Memory B cell (primary cell): ENCODE measurements around the gene ERBB2.
"Not testable (repeated sequence)": the region's sequence is repeated elsewhere in the genome, so short reads cannot be mapped to it uniquely, and the experiment has no call there.

ENCODE experiments used
- ATAC-seq: fragments of 150-1000 bp; cut with Tn5 transposase; 2 replicates; pipeline ENCODE4 v1.10.0; 2021; ENCODE audit warnings: low read depth, mild to moderate bottlenecking, moderate library complexity
- DNase-seq, 2 donors: peaks; one replicate each; pipeline ENCODE4 v3.0.0; 2022; ENCODE audit warnings: low spot score in 2 of 2
- H3K27ac Mint-ChIP-seq: one replicate; pipeline ENCODE4 v1.8.0; 2022; ENCODE audit warnings: mild to moderate bottlenecking, moderate library complexity, mixed read lengths
- H3K27me3 Mint-ChIP-seq: one replicate; pipeline ENCODE4 v1.8.0; 2022; ENCODE audit warnings: mixed read lengths
- H3K36me3 Mint-ChIP-seq: one replicate; pipeline ENCODE4 v1.8.0; 2022; ENCODE audit warnings: mild to moderate bottlenecking, mixed read lengths
- H3K4me1 Mint-ChIP-seq: one replicate; pipeline ENCODE4 v1.8.0; 2022; ENCODE audit warnings: mixed read lengths
- H3K4me3 Mint-ChIP-seq: one replicate; pipeline ENCODE4 v1.8.0; 2022; ENCODE audit warnings: mild to moderate bottlenecking, moderate library complexity, mixed read lengths
- H3K9me3 Mint-ChIP-seq: one replicate; pipeline ENCODE4 v1.8.0; 2022; ENCODE audit warnings: mixed read lengths

Gene ERBB2

GRCh38 chr17:39709998-39710964, 10.4 kb downstream of the ERBB2 start:
- no peaks in the 10 kb centered on the region for H3K9me3 Mint-ChIP-seq
- ATAC-seq (no peak), DNase-seq (no peak)
- no peak overlapping the region for H3K4me3 Mint-ChIP-seq
- H3K36me3 Mint-ChIP-seq: peaks cover under 1% of the 10 kb centered on the region
- H3K27ac Mint-ChIP-seq: no peak overlapping the region
- H3K4me1 Mint-ChIP-seq: peaks cover 9% of the 10 kb centered on the region
- H3K27me3 Mint-ChIP-seq: peaks cover 2% of the 10 kb centered on the region

- not testable (repeated sequence) for ATAC-seq
Measured at GRCh38 chr17:39711071-39711470, 11.2 kb downstream of the ERBB2 start.

GRCh38 chr17:39711851-39712250, 12.0 kb downstream of the ERBB2 start:
- Mint-ChIP-seq H3K4me3 (no peak overlapping the region), H3K27ac (no peak overlapping the region), H3K4me1 (peaks cover 9% of the 10 kb centered on the region), H3K27me3 (peaks cover 2% of the 10 kb centered on the region), H3K36me3 (peaks cover 2% of the 10 kb centered on the region), H3K9me3 (no peaks in the 10 kb centered on the region)
- ATAC-seq (no peak), DNase-seq (no peak)

More at GRCh38 chr17:39711071-39711470, 11.2 kb downstream of the ERBB2 start:
- not testable (repeated sequence) for H3K36me3 Mint-ChIP-seq, H3K27ac Mint-ChIP-seq, H3K4me3 Mint-ChIP-seq, H3K9me3 Mint-ChIP-seq, DNase-seq, H3K4me1 Mint-ChIP-seq, H3K27me3 Mint-ChIP-seq

GRCh38 chr17:39714234-39714633, 14.4 kb downstream of the ERBB2 start:
- H3K4me1 Mint-ChIP-seq: peaks cover 5% of the 10 kb centered on the region
- peaks cover 2% of the 10 kb centered on the region for H3K36me3 Mint-ChIP-seq
- no peak overlapping the region for H3K27ac Mint-ChIP-seq
- DNase-seq: no peak
- peaks cover 2% of the 10 kb centered on the region for H3K27me3 Mint-ChIP-seq
- no peaks in the 10 kb centered on the region for H3K9me3 Mint-ChIP-seq
- ATAC-seq: no peak
- H3K4me3 Mint-ChIP-seq: no peak overlapping the region

- Mint-ChIP-seq H3K9me3 (no peaks in the 10 kb centered on the region), H3K36me3 (peaks cover 2% of the 10 kb centered on the region), H3K4me1 (no peaks in the 10 kb centered on the region), H3K27ac (no peak overlapping the region), H3K27me3 (peaks cover 2% of the 10 kb centered on the region), H3K4me3 (no peak overlapping the region)
- DNase-seq (no peak), ATAC-seq (no peak)
Measured at GRCh38 chr17:39715375-39716072, 15.7 kb downstream of the ERBB2 start.

GRCh38 chr17:39716073-39716818, 16.4 kb downstream of the ERBB2 start:
- H3K4me1 Mint-ChIP-seq: no peaks in the 10 kb centered on the region
- no peak overlapping the region for H3K27ac Mint-ChIP-seq
- peaks cover 2% of the 10 kb centered on the region for H3K36me3 Mint-ChIP-seq
- ATAC-seq (no peak), DNase-seq (no peak)
- no peak overlapping the region for H3K4me3 Mint-ChIP-seq
- peaks cover 2% of the 10 kb centered on the region for H3K27me3 Mint-ChIP-seq
- H3K9me3 Mint-ChIP-seq: no peaks in the 10 kb centered on the region

GRCh38 chr17:39716879-39717536, 17.1 kb downstream of the ERBB2 start:
- H3K4me3 Mint-ChIP-seq: no peak overlapping the region
- no peaks in the 10 kb centered on the region for H3K4me1 Mint-ChIP-seq
- peaks cover 2% of the 10 kb centered on the region for H3K36me3 Mint-ChIP-seq
- no peaks in the 10 kb centered on the region for H3K9me3 Mint-ChIP-seq
- DNase-seq (no peak), ATAC-seq (no peak)
- peaks cover 2% of the 10 kb centered on the region for H3K27me3 Mint-ChIP-seq
- H3K27ac Mint-ChIP-seq: no peak overlapping the region

- H3K27ac Mint-ChIP-seq: no peak overlapping the region
- H3K36me3 Mint-ChIP-seq: peaks cover 2% of the 10 kb centered on the region
- H3K4me1 Mint-ChIP-seq: no peaks in the 10 kb centered on the region
- no peaks in the 10 kb centered on the region for H3K9me3 Mint-ChIP-seq
- H3K4me3 Mint-ChIP-seq: no peak overlapping the region
- peaks cover 2% of the 10 kb centered on the region for H3K27me3 Mint-ChIP-seq
- DNase-seq (no peak), ATAC-seq (no peak)
Measured at GRCh38 chr17:39717660-39718059, 17.8 kb downstream of the ERBB2 start.

- DNase-seq (no peak), ATAC-seq (no peak)
- no peaks in the 10 kb centered on the region for H3K4me1 Mint-ChIP-seq
- peaks cover 5% of the 10 kb centered on the region for H3K36me3 Mint-ChIP-seq
- no peaks in the 10 kb centered on the region for H3K9me3 Mint-ChIP-seq
- no peak overlapping the region for H3K27ac Mint-ChIP-seq
- H3K4me3 Mint-ChIP-seq: no peak overlapping the region
- no peaks in the 10 kb centered on the region for H3K27me3 Mint-ChIP-seq
Measured at GRCh38 chr17:39719563-39720355, 19.9 kb downstream of the ERBB2 start.

GRCh38 chr17:39722104-39722503, 22.2 kb downstream of the ERBB2 start:
- no peaks in the 10 kb centered on the region for H3K27me3 Mint-ChIP-seq
- H3K36me3 Mint-ChIP-seq: peaks cover 12% of the 10 kb centered on the region
- no peak overlapping the region for H3K27ac Mint-ChIP-seq
- ATAC-seq: no peak
- no peak for DNase-seq
- H3K4me1 Mint-ChIP-seq: peaks cover 4% of the 10 kb centered on the region
- H3K9me3 Mint-ChIP-seq: no peaks in the 10 kb centered on the region
- no peak overlapping the region for H3K4me3 Mint-ChIP-seq

- no peak for DNase-seq
- no peaks in the 10 kb centered on the region for H3K27me3 Mint-ChIP-seq
- no peaks in the 10 kb centered on the region for H3K9me3 Mint-ChIP-seq
- no peak overlapping the region for H3K4me3 Mint-ChIP-seq
- peaks cover 4% of the 10 kb centered on the region for H3K4me1 Mint-ChIP-seq
- no peak overlapping the region for H3K27ac Mint-ChIP-seq
- peaks cover 17% of the 10 kb centered on the region for H3K36me3 Mint-ChIP-seq
- ATAC-seq: peak; percentile 45
Measured at GRCh38 chr17:39722965-39723848, 23.3 kb downstream of the ERBB2 start.

- DNase-seq (no peak), ATAC-seq (no peak)
- H3K36me3 Mint-ChIP-seq: peaks cover 21% of the 10 kb centered on the region
- H3K4me1 Mint-ChIP-seq: peaks cover 13% of the 10 kb centered on the region
- H3K4me3 Mint-ChIP-seq: no peak overlapping the region
- H3K27me3 Mint-ChIP-seq: no peaks in the 10 kb centered on the region
- no peaks in the 10 kb centered on the region for H3K9me3 Mint-ChIP-seq
- no peak overlapping the region for H3K27ac Mint-ChIP-seq
Measured at GRCh38 chr17:39724731-39725130, 24.9 kb downstream of the ERBB2 start.
